Muscle of leg (tissue), 11 donors: Measurements from ENCODE around the gene BUB3. TPM values are rescaled to one million over a fixed set of nuclear protein-coding genes. Genes with fewer than 3 reads are reported as not detected.
A peak's percentile ranks its signal among the peaks of the same experiment; 100 is the strongest.

Experiments used
- DNase-seq: peaks from one replicate; pipeline ENCODE4 v3.0.0; 2013
- H3K27ac ChIP-seq: one replicate; pipeline ENCODE4 v1.5.1; 2013; ENCODE audit warnings: mild to moderate bottlenecking, low read length, control low read depth
- H3K27me3 ChIP-seq: one replicate; pipeline ENCODE4 v1.6.1; 2013; ENCODE audit warnings: low read length; ENCODE audit not compliant: control insufficient read depth, insufficient read depth
- H3K36me3 ChIP-seq: one replicate; pipeline ENCODE4 v1.6.1; 2013; ENCODE audit warnings: low read length; ENCODE audit not compliant: control insufficient read depth, insufficient read depth
- H3K4me1 ChIP-seq: one replicate; pipeline ENCODE4 v1.6.1; 2013; ENCODE audit warnings: low read length; ENCODE audit not compliant: control insufficient read depth, insufficient read depth
- H3K4me3 ChIP-seq: one replicate; pipeline ENCODE4 v1.5.1; 2013; ENCODE audit warnings: low read length, control low read depth
- H3K9me3 ChIP-seq: replicated peaks from 2 replicates; pipeline ENCODE4 v1.6.1; 2013; ENCODE audit warnings: low read depth, low read length; ENCODE audit not compliant: control insufficient read depth
- WGBS: methylation state at CpG from one replicate; pipeline ENCODE4 v1.1.5; 2013; ENCODE audit warnings: missing lambda C conversion rate; ENCODE audit not compliant: insufficient coverage; 5-methylcytosine and 5-hydroxymethylcytosine counted together
- polyA plus RNA-seq, 8 donors: library from polyadenylated mRNA; unstranded; fragments of 120-200 nt; gene quantifications; one replicate each; pipeline versions ENCODE4 v1.2.1 to v1.2.3, GENCODE V29; 2013; ENCODE audit warnings: inconsistent platforms in 1 of 8, low replicate concordance in 1 of 8; ENCODE audit not compliant: insufficient read length in 8 of 8, insufficient read depth in 1 of 8
- total RNA-seq: library from RNA; stranded (reverse); fragments of 120-200 nt; gene quantifications from one replicate; pipeline ENCODE4 v1.2.4, GENCODE V29; 2013

The BUB3 gene
- total and polyA plus RNA-seq, 9 donors, result 55.0 to 70.7 (median 59.7) TPM

- peaks cover 96% of the 10 kb centered on the region for H3K27me3 ChIP-seq
- WGBS, result 9% methylated on average over 16 of the region's 24 CpGs
- no peak overlapping the region for H3K4me3 ChIP-seq
- DNase-seq, result no peak
- H3K4me1 ChIP-seq, result peaks cover 34% of the 10 kb centered on the region
- H3K9me3 ChIP-seq, result no peaks in the 10 kb centered on the region
- no peak overlapping the region for H3K27ac ChIP-seq
- no peaks in the 10 kb centered on the region for H3K36me3 ChIP-seq
Observed at GRCh38 chr10:123146894-123147634, 7.1 kb upstream of the BUB3 start.

GRCh38 chr10:123147635-123148413 is 6.4 kb upstream of the BUB3 start, which contains the start of gene HMX2:
TSS of gene HMX2 (plus strand) at chr10:123148136. CDS start at chr10:123148379, 243 bp downstream.
- DNase-seq, result no peak
- under 1% methylated on average over 58 of the region's 64 CpGs for WGBS
- Histone ChIP-seq H3K36me3 (no peaks in the 10 kb centered on the region), H3K27ac (no peak within 1 kb of the TSS), H3K4me3 (no peak within 1 kb of the TSS), H3K4me1 (peaks cover 30% of the 10 kb centered on the region), H3K27me3 (peaks cover 94% of the 10 kb centered on the region), H3K9me3 (no peaks in the 10 kb centered on the region)

- 0% methylated on average over 51 of the region's 55 CpGs for WGBS
- no peak for DNase-seq
- no peak overlapping the region for H3K27ac ChIP-seq
- H3K36me3 ChIP-seq, result no peaks in the 10 kb centered on the region
- H3K9me3 ChIP-seq, result no peaks in the 10 kb centered on the region
- H3K27me3 ChIP-seq, result peaks cover 91% of the 10 kb centered on the region
- no peak overlapping the region for H3K4me3 ChIP-seq
- H3K4me1 ChIP-seq, result peaks cover 27% of the 10 kb centered on the region
Observed at GRCh38 chr10:123148414-123149161, 5.6 kb upstream of the BUB3 start.

DNA sequence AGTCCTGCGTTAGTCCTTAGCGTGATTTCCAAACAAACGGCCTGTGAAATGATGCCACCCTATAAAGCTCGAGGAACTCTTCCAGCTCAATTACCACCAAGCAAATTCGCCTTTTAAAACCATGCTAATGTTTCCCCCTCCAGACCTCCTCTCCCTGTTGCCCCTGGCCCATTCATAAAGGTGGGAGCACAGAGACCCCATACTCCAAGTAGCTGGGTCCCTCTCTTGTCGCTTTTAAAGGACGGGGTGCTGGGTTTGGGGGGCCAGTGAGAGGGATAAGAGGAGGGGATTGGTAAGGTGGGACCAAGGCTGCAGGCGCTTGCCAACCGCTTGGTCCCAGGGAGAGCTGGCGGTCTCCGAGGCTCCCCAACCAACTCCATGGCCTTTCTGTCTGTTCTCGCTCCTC is 5.0 kb upstream of the BUB3 start:
- H3K4me3 ChIP-seq, result no peak overlapping the region
- H3K27ac ChIP-seq, result no peak overlapping the region
- H3K9me3 ChIP-seq, result no peaks in the 10 kb centered on the region
- peaks cover 27% of the 10 kb centered on the region for H3K4me1 ChIP-seq
- no peaks in the 10 kb centered on the region for H3K36me3 ChIP-seq
- no peak for DNase-seq
- H3K27me3 ChIP-seq, result peaks cover 86% of the 10 kb centered on the region
- WGBS, result 2% methylated on average over 6 of the region's 12 CpGs

GRCh38 chr10:123149568-123150270 is 4.5 kb upstream of the BUB3 start:
- under 1% methylated on average over 66 of the region's 76 CpGs for WGBS
- no peak for DNase-seq

DNA sequence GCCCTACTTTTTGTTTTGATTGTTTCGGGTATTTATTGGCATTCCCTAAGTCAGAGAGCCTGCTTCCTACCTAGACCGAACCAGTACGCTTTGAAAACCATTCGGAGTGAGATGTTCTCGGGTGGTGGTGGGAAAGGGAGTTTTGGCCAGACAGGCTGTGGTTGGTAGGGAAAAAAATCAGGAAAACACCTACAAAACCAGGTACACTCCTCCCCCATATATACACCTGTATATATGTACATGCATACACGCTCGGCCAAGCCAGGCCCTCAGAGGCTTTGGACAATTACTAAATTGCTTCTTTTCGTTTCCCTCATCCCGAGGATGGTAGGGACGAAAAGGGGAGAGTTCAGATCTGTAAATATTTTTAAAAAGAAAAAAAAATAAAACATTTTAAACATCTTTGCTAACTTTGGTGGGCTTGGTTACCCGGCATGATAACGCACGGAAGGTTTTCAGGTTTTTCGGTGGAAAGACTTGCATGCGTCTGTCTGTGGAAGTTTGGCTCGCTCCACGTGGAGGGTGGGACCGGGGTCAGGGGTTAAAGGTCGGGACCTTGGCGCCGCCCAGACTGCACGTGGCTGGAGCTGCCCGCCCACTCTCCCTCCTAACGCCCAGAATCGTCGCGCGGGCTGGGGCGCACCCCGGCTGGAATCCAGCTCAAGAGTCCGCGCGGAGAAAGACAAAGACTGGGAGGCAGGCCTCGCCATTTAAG is 3.8 kb upstream of the BUB3 start:
- Histone ChIP-seq H3K4me1 (peaks cover 33% of the 10 kb centered on the region), H3K9me3 (no peaks in the 10 kb centered on the region), H3K27me3 (peaks cover 73% of the 10 kb centered on the region), H3K27ac (no peak overlapping the region), H3K4me3 (no peak overlapping the region), H3K36me3 (no peaks in the 10 kb centered on the region)
- no peak for DNase-seq
- 2% methylated on average over 16 of the region's 34 CpGs for WGBS

More at GRCh38 chr10:123149568-123150270, 4.5 kb upstream of the BUB3 start:
- H3K27me3 ChIP-seq, result peaks cover 80% of the 10 kb centered on the region
- peak overlapping the region; percentile 13 for H3K4me3 ChIP-seq
- H3K27ac ChIP-seq, result no peak overlapping the region
- no peaks in the 10 kb centered on the region for H3K36me3 ChIP-seq
- H3K9me3 ChIP-seq, result no peaks in the 10 kb centered on the region
- peaks cover 27% of the 10 kb centered on the region for H3K4me1 ChIP-seq

DNA sequence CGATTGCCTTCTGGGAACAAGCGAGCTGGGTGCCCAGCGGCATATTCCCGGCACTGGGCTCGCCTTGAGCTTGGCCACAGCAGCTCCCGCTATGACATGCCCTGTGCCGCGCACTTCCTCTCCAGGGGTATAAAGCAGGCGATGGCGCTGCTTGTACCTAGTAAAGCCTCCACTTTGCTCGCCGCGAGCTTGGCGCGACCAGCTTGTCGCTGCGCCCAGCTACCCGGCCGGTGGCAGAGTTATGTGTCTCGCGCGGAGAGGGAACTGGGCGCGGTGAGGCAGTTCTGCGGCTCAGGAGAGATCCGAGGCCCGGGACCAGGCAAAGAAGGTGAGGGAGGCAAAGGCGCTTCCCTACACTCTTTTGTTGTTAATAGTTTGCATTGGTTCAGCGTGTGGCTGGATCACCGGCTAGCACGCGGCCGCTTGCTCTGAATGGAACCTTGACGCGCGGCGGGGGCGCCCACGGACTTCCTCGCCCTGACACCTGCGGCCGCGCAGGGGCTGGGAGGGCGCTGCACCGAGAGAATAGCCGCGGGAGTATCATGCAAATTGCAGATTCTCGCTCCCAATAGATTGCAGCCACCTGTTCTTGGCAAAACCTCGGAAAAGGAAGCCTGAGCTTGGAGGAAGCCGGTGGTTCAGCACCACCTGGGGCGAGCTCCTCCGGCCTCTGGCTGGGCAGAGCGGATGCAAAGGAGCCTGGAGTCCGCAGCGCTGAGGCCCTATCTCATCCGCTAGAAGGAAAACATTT is 3.0 kb upstream of the BUB3 start:
- no peaks in the 10 kb centered on the region for H3K9me3 ChIP-seq
- peaks cover 66% of the 10 kb centered on the region for H3K27me3 ChIP-seq
- peaks cover 34% of the 10 kb centered on the region for H3K4me1 ChIP-seq
- 1% methylated on average over 53 of the region's 56 CpGs for WGBS
- DNase-seq, result no peak
- H3K4me3 ChIP-seq, result no peak overlapping the region
- H3K36me3 ChIP-seq, result peaks cover under 1% of the 10 kb centered on the region
- H3K27ac ChIP-seq, result no peak overlapping the region

- Histone ChIP-seq H3K9me3 (no peaks in the 10 kb centered on the region), H3K4me1 (peaks cover 34% of the 10 kb centered on the region), H3K27me3 (peaks cover 60% of the 10 kb centered on the region), H3K4me3 (no peak overlapping the region), H3K36me3 (peaks cover 5% of the 10 kb centered on the region), H3K27ac (no peak overlapping the region)
- 20% methylated on average over 1 of the region's 7 CpGs for WGBS
- no peak for DNase-seq
Observed at GRCh38 chr10:123151737-123152135, 2.5 kb upstream of the BUB3 start.
